Activated naive CD8-positive, alpha-beta T cell treated with anti-CD3 and anti-CD28 coated beads, Interleukin-2, amount 10 ng/mL, durations not matched to agents 7 days and 5 days (primary cell): Measurements from ENCODE around the gene PSMC2. TPM values are rescaled to one million over a fixed set of nuclear protein-coding genes. Genes with fewer than 3 reads are reported as not detected.

Experiments used
- ATAC-seq: fragments of 150-1000 bp; cut with Tn5 transposase; one replicate; pipeline ENCODE4 v1.10.0; 2021; ENCODE audit warnings: low read depth, moderate library complexity
- POLR2A ChIA-PET: fragments of 350-600 bp; sonication (Branson Sonifier 250); formaldehyde crosslinking; loops from one replicate; lab custom pipeline; 2021; ENCODE audit warnings: antibody characterized with exemption; lab: Charles Lee
- DNase-seq: peaks from one replicate; pipeline ENCODE4 v3.0.0; 2021
- H3K27ac Mint-ChIP-seq: one replicate; pipeline ENCODE4 v1.8.0; 2022; ENCODE audit warnings: mild to moderate bottlenecking, mixed read lengths
- H3K27me3 Mint-ChIP-seq: one replicate; pipeline ENCODE4 v1.8.0; 2022; ENCODE audit warnings: mild to moderate bottlenecking, moderate library complexity, mixed read lengths
- H3K36me3 Mint-ChIP-seq: one replicate; pipeline ENCODE4 v1.8.0; 2021; ENCODE audit warnings: mild to moderate bottlenecking, mixed read lengths
- H3K4me1 Mint-ChIP-seq: one replicate; pipeline ENCODE4 v1.8.0; 2021; ENCODE audit warnings: mixed read lengths
- H3K4me3 Mint-ChIP-seq: one replicate; pipeline ENCODE4 v1.8.0; 2022; ENCODE audit warnings: mild to moderate bottlenecking, moderate library complexity, mixed read lengths
- H3K9me3 Mint-ChIP-seq: one replicate; pipeline ENCODE4 v1.8.0; 2021; ENCODE audit warnings: mixed read lengths
- total RNA-seq, 2 experiments: library from RNA; stranded (reverse); gene quantifications; one replicate each; pipeline ENCODE4 v1.2.3, GENCODE V29; 2021

The PSMC2 gene
- total RNA-seq, 2 experiments from 2014 or later: 99.7 to 102 TPM

GRCh38 chr7:103343758-103344452 lies 3.5 kb upstream of the PSMC2 start:
- no peaks in the 10 kb centered on the region for H3K27me3 Mint-ChIP-seq
- POLR2A ChIA-PET: interaction anchor here (0.8 to 1.3 kb wide), 2 partner anchors 19 to 1670 kb away, joined by 3 read pairs; partner anchors contain the start of gene KMT2E
- DNase-seq: no peak
- H3K27ac Mint-ChIP-seq: peak overlapping the region; percentile 99
- H3K36me3 Mint-ChIP-seq: peaks cover 24% of the 10 kb centered on the region
- peak; percentile 9 for ATAC-seq
- no peaks in the 10 kb centered on the region for H3K9me3 Mint-ChIP-seq
- H3K4me1 Mint-ChIP-seq: peaks cover 46% of the 10 kb centered on the region
- peak overlapping the region; percentile 99 for H3K4me3 Mint-ChIP-seq

GRCh38 chr7:103344453-103345149 lies 2.8 kb upstream of the PSMC2 start, which contains the start of gene DNAJC2:
TSS of gene DNAJC2 (minus strand) at chr7:103344767. CDS start at chr7:103344622, 145 bp downstream.
- H3K9me3 Mint-ChIP-seq: no peaks in the 10 kb centered on the region
- peaks cover 46% of the 10 kb centered on the region for H3K4me1 Mint-ChIP-seq
- peak; percentile 80 for DNase-seq
- peaks cover 19% of the 10 kb centered on the region for H3K36me3 Mint-ChIP-seq
- no peaks in the 10 kb centered on the region for H3K27me3 Mint-ChIP-seq
- POLR2A ChIA-PET: no interaction called here
- H3K27ac Mint-ChIP-seq: peak within 1 kb of the TSS; percentile 99
- peak within 1 kb of the TSS; percentile 99 for H3K4me3 Mint-ChIP-seq
- peak; percentile 86 for ATAC-seq

DNA sequence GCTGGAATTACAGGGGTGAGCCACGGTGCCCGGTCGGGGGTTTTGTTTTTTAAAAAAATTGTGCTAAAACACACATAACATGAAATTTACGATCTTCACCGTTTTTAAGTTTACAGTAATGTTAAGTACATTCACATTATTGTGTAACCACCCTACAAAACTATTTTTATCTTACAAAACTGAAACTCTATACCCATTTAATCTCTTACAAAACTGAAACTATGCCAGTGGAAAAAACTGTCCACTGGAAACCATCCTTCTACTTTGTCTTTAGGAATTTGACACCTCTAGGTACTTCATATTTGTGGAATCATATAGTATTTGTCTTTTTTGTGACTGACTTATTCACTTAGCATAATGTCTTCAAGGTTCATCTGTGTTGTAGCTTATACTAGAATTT lies 1.0 kb upstream of the PSMC2 start:
- POLR2A ChIA-PET: interaction anchor here (1.3 kb wide), 1 partner anchor 10 kb away, joined by 3 read pairs; no protein-coding TSS in a partner anchor
- Mint-ChIP-seq H3K27me3 (no peaks in the 10 kb centered on the region), H3K4me3 (no peak overlapping the region)

DNA sequence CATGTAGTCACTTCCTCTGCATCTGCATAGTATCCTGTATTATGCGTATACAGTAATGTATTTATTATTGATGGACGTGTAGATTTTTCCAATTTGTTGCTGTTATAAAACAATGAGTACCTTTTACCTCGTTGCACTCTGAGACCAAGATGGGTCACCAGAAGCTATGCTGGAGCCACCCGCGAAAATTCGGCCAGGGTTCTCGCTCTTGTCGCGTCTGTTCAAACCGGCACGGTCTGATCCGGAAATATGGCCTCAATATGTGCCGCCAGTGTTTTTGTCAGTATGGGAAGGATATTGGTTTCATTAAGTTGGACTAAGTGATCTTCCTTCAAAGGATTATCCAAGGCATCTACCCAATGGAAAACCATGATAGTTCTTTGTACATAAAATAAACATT lies 1.0 kb downstream of the PSMC2 start:
- no peaks in the 10 kb centered on the region for H3K9me3 Mint-ChIP-seq
- H3K27me3 Mint-ChIP-seq: no peaks in the 10 kb centered on the region
- ATAC-seq: no peak

More for the DNA sequence above, 1.0 kb upstream of the PSMC2 start:
- Mint-ChIP-seq H3K9me3 (no peaks in the 10 kb centered on the region), H3K27ac (peak overlapping the region; percentile 68), H3K36me3 (peaks cover 12% of the 10 kb centered on the region), H3K4me1 (peaks cover 46% of the 10 kb centered on the region)
- ATAC-seq (no peak), DNase-seq (no peak)

GRCh38 chr7:103348959-103349358 lies 1.5 kb downstream of the PSMC2 start:
- Mint-ChIP-seq H3K36me3 (peaks cover 10% of the 10 kb centered on the region), H3K27me3 (no peaks in the 10 kb centered on the region), H3K9me3 (no peaks in the 10 kb centered on the region), H3K4me3 (peak overlapping the region; percentile 99), H3K4me1 (peaks cover 46% of the 10 kb centered on the region), H3K27ac (peak overlapping the region; percentile 47)
- DNase-seq: no peak
- POLR2A ChIA-PET: no interaction called here
- no peak for ATAC-seq

More for the DNA sequence above, 1.0 kb downstream of the PSMC2 start:
- H3K36me3 Mint-ChIP-seq: peaks cover 10% of the 10 kb centered on the region
- peak overlapping the region; percentile 88 for H3K27ac Mint-ChIP-seq
- H3K4me3 Mint-ChIP-seq: peak overlapping the region; percentile 99
- no peak for DNase-seq
- H3K4me1 Mint-ChIP-seq: peaks cover 51% of the 10 kb centered on the region
- POLR2A ChIA-PET: interaction anchor here (1.4 kb wide), 1 partner anchor 51 kb away, joined by 3 read pairs; the partner anchor contains the start of gene PMPCB

DNA sequence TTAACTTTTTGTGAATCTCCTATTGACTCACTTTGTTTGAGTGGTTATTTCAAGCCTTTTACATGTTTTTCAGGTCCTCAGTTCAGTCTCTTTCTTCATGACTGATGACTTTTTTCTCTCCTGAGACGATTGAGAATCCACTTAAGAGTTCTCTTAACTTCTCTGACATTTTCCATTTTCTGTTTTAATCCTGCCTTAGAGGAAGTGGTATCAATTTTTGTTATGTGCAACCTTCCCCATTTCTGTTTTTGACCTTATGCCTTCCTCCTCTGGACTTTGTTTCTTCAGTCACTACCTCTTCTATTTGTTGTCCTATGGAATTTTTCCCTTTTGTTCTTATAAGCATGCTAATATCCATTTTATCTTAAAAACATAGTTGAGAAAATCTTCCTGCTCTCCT lies 2.4 kb downstream of the PSMC2 start:
- POLR2A ChIA-PET: no interaction called here
- Mint-ChIP-seq H3K27me3 (no peaks in the 10 kb centered on the region), H3K27ac (peak overlapping the region; percentile 53), H3K36me3 (peaks cover 10% of the 10 kb centered on the region), H3K9me3 (no peaks in the 10 kb centered on the region), H3K4me3 (peak overlapping the region; percentile 99), H3K4me1 (peaks cover 43% of the 10 kb centered on the region)
- DNase-seq (no peak), ATAC-seq (no peak)

DNA sequence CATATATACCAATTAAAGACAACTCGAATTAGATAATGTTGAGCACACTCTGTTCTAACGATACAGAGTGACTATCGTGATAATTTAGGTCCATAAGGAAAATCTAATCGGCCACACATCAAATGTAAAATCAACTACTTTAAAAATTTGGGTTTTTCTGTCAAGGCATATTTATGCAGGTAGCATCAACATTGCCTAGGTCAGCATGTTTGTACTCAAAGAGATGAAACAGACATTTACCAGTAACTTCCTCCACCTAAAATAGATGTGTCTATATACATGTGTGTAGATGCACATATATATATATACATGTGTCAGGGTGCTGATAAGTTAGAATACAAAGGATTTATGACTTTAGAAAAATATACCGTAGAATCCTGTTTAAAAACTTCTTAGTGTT lies 22.0 kb downstream of the PSMC2 start:
- Mint-ChIP-seq H3K27me3 (no peaks in the 10 kb centered on the region), H3K27ac (no peak overlapping the region)
- no peak for ATAC-seq

DNA sequence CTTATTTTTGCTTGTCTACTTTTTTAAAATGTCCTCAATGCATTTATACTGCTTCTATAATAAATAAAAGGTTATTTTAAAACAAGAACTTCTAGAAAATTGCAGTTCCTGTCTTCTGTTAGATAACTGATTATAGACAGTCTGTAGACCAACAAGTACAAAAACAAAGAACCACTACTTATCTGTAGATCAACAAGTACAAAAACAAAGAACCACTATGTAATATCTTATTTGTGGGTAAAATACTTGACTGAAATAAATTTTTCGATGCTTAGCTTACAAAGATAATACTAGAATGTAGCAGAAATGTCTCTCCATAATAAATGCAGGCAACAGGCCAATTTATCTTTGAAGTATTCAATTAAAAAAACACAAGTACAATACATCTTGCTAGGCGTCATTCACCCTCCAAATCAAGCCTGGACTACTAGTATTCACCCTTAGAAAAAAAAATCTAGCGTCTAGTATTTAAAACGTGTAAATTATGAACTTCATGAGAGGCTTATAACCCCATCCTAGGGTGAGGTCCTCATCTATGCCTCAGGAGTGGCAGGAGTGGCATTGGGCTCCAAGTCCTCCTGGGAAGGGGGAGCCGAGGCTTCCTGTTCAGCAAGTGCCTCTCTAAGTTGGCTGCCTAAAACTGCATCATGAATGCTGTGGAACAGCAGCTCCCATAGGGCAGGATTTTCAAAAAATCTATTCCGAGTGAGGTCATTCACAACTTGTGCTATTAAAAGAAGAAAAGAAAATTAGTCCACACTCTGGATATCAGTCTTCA lies 26.6 kb downstream of the PSMC2 start:
- H3K27ac Mint-ChIP-seq: no peak overlapping the region
- no peaks in the 10 kb centered on the region for H3K9me3 Mint-ChIP-seq
- POLR2A ChIA-PET: no interaction called here
- no peak overlapping the region for H3K4me3 Mint-ChIP-seq
- peaks cover 3% of the 10 kb centered on the region for H3K36me3 Mint-ChIP-seq
- DNase-seq: no peak
- ATAC-seq: no peak
- no peaks in the 10 kb centered on the region for H3K4me1 Mint-ChIP-seq
- H3K27me3 Mint-ChIP-seq: peaks cover 8% of the 10 kb centered on the region

More for the DNA sequence above, 22.0 kb downstream of the PSMC2 start:
- no peak overlapping the region for H3K4me3 Mint-ChIP-seq
- H3K9me3 Mint-ChIP-seq: no peaks in the 10 kb centered on the region
- no peak for DNase-seq
- peaks cover 27% of the 10 kb centered on the region for H3K36me3 Mint-ChIP-seq
- no peaks in the 10 kb centered on the region for H3K4me1 Mint-ChIP-seq
- POLR2A ChIA-PET: no interaction called here

DNA sequence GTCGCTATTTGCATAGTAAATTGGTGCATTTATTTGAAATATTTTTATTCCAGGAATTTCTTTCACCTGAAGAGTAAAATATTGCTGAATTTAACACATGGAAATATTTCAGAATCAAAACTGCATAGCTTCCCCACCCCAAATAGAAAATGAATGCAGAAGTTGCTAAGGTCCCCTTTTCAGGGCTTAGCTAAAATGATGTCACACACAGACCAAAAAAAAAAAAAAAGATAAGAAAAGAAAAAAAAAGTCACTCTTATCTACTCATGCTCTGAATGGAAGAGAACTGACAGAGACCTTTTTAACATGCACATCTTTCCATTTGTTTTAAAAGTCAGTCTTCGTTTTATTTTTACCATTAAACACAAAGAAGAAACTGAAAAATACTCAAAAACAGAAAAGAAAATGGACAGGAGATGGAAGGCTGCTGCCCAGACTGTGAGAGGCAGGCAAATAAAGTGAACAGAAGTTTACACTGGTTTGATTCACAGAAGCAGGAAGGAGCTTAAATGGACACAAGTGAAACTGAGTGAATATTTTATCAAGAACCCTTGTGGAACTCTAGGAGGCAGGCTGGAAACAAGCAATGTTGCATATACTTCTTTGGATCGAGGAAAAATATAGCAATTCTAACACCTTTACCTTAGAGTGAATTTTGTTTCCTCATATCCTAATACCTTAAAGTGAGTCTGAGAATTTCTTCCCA lies 32.0 kb downstream of the PSMC2 start:
- Mint-ChIP-seq H3K27me3 (peaks cover 14% of the 10 kb centered on the region), H3K36me3 (no peaks in the 10 kb centered on the region), H3K27ac (no peak overlapping the region), H3K9me3 (no peaks in the 10 kb centered on the region), H3K4me3 (no peak overlapping the region), H3K4me1 (no peaks in the 10 kb centered on the region)
- POLR2A ChIA-PET: no interaction called here
- ATAC-seq (no peak), DNase-seq (no peak)

GRCh38 chr7:103380395-103381191 lies 33.1 kb downstream of the PSMC2 start:
- H3K9me3 Mint-ChIP-seq: no peaks in the 10 kb centered on the region
- no peak for DNase-seq
- H3K4me3 Mint-ChIP-seq: no peak overlapping the region
- POLR2A ChIA-PET: no interaction called here
- peaks cover 14% of the 10 kb centered on the region for H3K27me3 Mint-ChIP-seq
- H3K36me3 Mint-ChIP-seq: no peaks in the 10 kb centered on the region
- H3K4me1 Mint-ChIP-seq: no peaks in the 10 kb centered on the region
- no peak for ATAC-seq
- H3K27ac Mint-ChIP-seq: no peak overlapping the region

DNA sequence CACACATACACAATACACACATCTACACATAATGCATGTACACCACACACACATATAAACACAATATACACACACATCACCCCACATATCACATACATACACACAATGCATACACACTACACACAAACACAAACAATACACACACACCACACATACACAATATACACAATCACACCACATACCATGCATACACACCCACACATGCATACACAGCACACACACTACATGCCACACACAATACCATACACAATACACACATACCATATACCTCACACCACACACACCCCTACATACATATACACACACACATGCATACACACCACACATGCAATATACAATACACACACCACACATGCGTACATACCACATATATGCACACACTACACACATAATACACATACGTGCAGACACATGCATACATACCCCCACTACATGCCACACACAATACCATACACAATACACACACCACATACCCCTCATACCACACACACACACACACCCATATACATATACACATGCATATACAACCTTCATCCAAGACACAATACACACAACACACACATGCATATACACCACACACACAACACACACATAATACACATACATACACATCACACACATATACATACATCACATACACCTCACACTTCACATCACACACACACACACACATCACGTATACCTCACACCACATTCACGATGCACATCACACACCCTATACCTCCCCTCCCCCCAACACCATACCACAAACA lies 34.0 kb downstream of the PSMC2 start:
- ATAC-seq (no peak), DNase-seq (no peak)
- H3K4me1 Mint-ChIP-seq: no peaks in the 10 kb centered on the region
- H3K4me3 Mint-ChIP-seq: no peak overlapping the region
- POLR2A ChIA-PET: no interaction called here
- no peaks in the 10 kb centered on the region for H3K36me3 Mint-ChIP-seq
- H3K27me3 Mint-ChIP-seq: peaks cover 14% of the 10 kb centered on the region
- H3K27ac Mint-ChIP-seq: no peak overlapping the region
- no peaks in the 10 kb centered on the region for H3K9me3 Mint-ChIP-seq

DNA sequence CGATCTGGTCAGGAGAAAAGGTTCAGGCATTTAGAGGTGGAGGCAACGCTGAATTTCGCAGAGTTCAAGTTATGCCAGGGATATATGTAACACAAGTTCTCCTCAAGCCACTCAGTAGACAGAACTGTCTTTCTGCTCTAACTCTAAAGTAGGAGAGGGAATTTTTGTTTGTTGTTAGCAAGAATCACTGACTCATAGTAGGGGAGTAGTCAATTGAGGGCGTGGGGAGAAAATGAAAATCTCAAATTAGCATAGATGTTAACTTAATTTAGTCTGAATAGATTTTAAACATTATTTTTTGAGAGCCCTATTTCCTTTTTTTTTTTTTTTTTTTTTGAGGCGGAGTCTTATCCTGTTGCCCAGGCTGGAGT lies 34.6 kb downstream of the PSMC2 start:
- Mint-ChIP-seq H3K9me3 (no peaks in the 10 kb centered on the region), H3K4me3 (no peak overlapping the region), H3K27me3 (peaks cover 14% of the 10 kb centered on the region), H3K36me3 (no peaks in the 10 kb centered on the region), H3K27ac (no peak overlapping the region), H3K4me1 (no peaks in the 10 kb centered on the region)
- POLR2A ChIA-PET: no interaction called here
- ATAC-seq (no peak), DNase-seq (no peak)
